ENCODE data around the gene PLAAT2. TPM values are rescaled to one million over a fixed set of nuclear protein-coding genes. Genes with fewer than 3 reads are reported as not detected.
"Not testable (repeated sequence)": the region's sequence is repeated elsewhere in the genome, so short reads cannot be mapped to it uniquely, and the experiment has no call there.

The PLAAT2 gene
- total and polyA plus RNA-seq, 7 donors = 0.71 to 233 (median 69.7) TPM; not detected in 3

DNA sequence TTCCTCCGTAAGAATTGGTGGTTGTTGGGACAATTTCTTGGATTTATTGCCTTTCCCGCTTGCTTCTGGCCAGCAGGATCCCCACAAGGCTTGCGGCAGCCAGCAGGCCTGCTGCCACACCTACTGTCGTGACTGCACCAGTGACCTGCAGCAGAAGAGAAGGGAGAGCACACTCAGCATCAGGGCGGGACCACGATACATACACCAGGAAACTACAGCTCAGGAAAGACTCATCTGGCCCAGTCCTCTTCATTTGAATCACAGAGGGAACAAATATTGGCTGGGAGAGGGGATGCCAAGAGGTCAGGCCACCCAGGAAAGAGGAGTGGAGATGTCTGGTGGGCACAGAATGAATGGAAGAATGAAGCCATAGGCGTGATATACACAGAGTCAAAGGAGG, 10.3 kb downstream of the PLAAT2 start:
- Histone ChIP-seq H3K4me3 (no peak overlapping the region), H3K27ac (no peak overlapping the region), H3K27me3 (no peaks in the 10 kb centered on the region), H3K36me3 (no peaks in the 10 kb centered on the region), H3K9me3 (no peaks in the 10 kb centered on the region), H3K4me1 (no peaks in the 10 kb centered on the region)
- TF ChIP-seq EP300 (IDR thresholded peaks at IDR 0.05) (no peak), POLR2A (IDR thresholded peaks at IDR 0.05) (no peak), CTCF (IDR thresholded peaks at IDR 0.05) (no peak), POLR2AphosphoS5 (IDR thresholded peaks at IDR 0.05) (no peak)
- DNase-seq = peak; percentile 30
- 36 to 77% methylated on average over 7 of the region's 7 CpGs for WGBS, 2 donors
- intact Hi-C loops (cut with DNase I) = no loop called here

DNA sequence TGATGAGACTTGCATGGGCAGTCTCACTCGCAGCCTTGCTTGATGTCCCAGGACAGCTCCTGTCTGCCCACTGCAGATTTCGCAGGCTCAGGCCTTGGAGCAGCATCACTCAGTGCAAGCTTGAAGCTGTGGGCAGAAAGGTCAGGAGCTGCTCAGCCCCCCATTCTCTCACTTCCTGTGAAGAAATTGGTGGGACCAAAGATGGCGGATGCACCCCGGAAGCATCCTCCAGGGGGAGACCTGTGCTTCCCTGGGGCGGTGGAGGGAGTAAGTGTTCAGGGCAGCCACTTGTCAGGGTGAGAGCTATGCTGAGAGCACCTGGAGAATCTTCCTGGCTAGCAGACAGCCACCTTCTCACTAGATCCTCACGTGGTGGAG, 11.3 kb downstream of the PLAAT2 start:
- no peaks in the 10 kb centered on the region for H3K27me3 ChIP-seq
- no peak overlapping the region for H3K4me3 ChIP-seq
- TF ChIP-seq CTCF (IDR thresholded peaks at IDR 0.05) (no peak), POLR2A (IDR thresholded peaks at IDR 0.05) (no peak), EP300 (IDR thresholded peaks at IDR 0.05) (no peak), POLR2AphosphoS5 (IDR thresholded peaks at IDR 0.05) (no peak)
- H3K4me1 ChIP-seq = no peaks in the 10 kb centered on the region
- peaks cover 0 to 6% (median 0%) of the 10 kb centered on the region in 4 donors for H3K36me3 ChIP-seq
- H3K27ac ChIP-seq = no peak overlapping the region
- intact Hi-C loops (cut with DNase I) = no loop called here
- 85 to 91% methylated on average over 6 of the region's 6 CpGs for WGBS, 2 donors
- no peaks in the 10 kb centered on the region for H3K9me3 ChIP-seq
- peak; percentile 46 for DNase-seq

GRCh38 chr11:63551091-63551888, 11.9 kb downstream of the PLAAT2 start:
- peak; percentile 29 for DNase-seq
- H3K27ac ChIP-seq = no peak overlapping the region
- peaks cover 0 to 12% (median under 1%) of the 10 kb centered on the region in 4 donors for H3K36me3 ChIP-seq
- TF ChIP-seq EP300 (IDR thresholded peaks at IDR 0.05) (no peak), POLR2AphosphoS5 (IDR thresholded peaks at IDR 0.05) (no peak), POLR2A (IDR thresholded peaks at IDR 0.05) (no peak), CTCF (IDR thresholded peaks at IDR 0.05) (no peak)
- H3K4me3 ChIP-seq = no peak overlapping the region
- H3K9me3 ChIP-seq = no peaks in the 10 kb centered on the region
- no peaks in the 10 kb centered on the region for H3K4me1 ChIP-seq
- intact Hi-C loops (cut with DNase I) = no loop called here
- H3K27me3 ChIP-seq = no peaks in the 10 kb centered on the region
- 62 to 85% methylated on average over 27 of the region's 27 CpGs for WGBS, 2 donors

DNA sequence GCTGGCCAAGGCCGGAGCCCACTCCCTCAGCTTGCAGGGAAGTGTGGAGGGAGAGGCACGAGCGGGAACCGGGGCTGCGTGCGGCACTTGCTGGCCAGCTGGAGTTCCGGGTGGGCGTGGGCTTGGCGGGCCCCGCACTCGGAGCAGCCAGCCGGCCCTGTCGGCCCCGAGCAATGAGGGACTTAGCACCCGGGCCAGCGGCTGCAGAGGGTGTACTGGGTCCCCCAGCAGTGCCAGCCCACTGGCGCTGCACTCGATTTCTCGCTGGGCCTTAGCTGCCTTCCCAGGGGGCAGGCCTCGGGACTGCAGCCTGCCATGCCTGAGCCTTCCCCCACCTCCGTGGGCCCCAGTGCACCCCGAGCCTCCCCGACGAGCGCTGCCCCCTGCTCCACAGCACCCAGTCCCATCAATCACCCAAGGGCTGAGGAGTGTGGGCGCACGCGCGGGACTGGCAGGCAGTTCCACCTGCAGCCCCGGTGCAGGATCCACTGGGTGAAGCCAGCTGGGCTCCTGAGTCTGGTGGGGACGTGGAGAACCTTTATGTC, 13.0 kb downstream of the PLAAT2 start:
- H3K36me3 ChIP-seq = peaks cover 0 to 23% (median 3%) of the 10 kb centered on the region in 4 donors
- H3K4me1 ChIP-seq; H3K9me3 ChIP-seq; intact Hi-C loops (cut with DNase I); H3K27me3 ChIP-seq; H3K27ac ChIP-seq; H3K4me3 ChIP-seq: not testable (repeated sequence)
- peak; percentile 43 for DNase-seq
- 95 to 97% methylated on average over 31 of the region's 31 CpGs for WGBS, 2 donors

DNA sequence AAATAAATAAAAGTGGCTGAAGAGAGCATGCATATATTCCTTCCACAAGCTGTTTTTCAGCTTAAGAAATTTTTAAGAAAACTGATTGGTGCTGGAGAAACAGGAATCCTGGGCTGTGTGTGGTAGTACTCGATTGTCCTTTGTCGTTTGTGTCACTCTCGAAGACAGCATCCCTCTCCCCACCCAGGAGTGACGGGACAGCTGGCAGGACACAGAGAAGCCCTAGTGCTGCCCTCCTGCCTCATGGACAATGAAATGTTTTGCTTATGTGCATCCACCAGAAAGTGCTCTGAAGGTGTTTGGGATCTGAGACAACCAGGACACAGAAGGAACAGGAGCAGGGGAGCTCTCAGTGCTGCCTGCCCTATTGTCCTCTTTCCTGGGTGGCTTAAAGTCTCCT, 13.8 kb downstream of the PLAAT2 start:
- Histone ChIP-seq H3K9me3 (no peaks in the 10 kb centered on the region), H3K4me1 (no peaks in the 10 kb centered on the region), H3K27me3 (no peaks in the 10 kb centered on the region), H3K27ac (no peak overlapping the region), H3K36me3 (peaks cover 0 to 31% (median 3%) of the 10 kb centered on the region in 4 donors), H3K4me3 (no peak overlapping the region)
- no peak for TF ChIP-seq POLR2AphosphoS5 (IDR thresholded peaks at IDR 0.05)
- TF ChIP-seq CTCF (IDR thresholded peaks at IDR 0.05) = no peak
- TF ChIP-seq EP300 (IDR thresholded peaks at IDR 0.05) = no peak
- no peak for TF ChIP-seq POLR2A (IDR thresholded peaks at IDR 0.05)
- WGBS, 2 donors = 87 to 93% methylated on average over 4 of the region's 4 CpGs
- intact Hi-C loops (cut with DNase I) = no loop called here
- peak; percentile 50 for DNase-seq
